Body of pancreas (tissue), 4 donors: Measurements from ENCODE around the gene MEOX1. TPM values are rescaled to one million over a fixed set of nuclear protein-coding genes. Genes with fewer than 3 reads are reported as not detected.

ENCODE experiments used
- ATAC-seq: fragments of 150-250 bp; one replicate; pipeline ENCODE4 v1.9.1; 2016
- DNase-seq, 4 donors: peaks; one replicate each; pipeline ENCODE4 v3.0.0-alpha.2; 2019
- H3K27ac ChIP-seq, 4 donors: fragments of 200-600 bp; sonication (generic); 1 replicate in 3 of 4; 2 replicates in 1 of 4; pipeline versions ENCODE4 v1.5.1 to v1.6.1; 2016 to 2019; ENCODE audit warnings: mild to moderate bottlenecking in 1 of 4, mixed read lengths in 1 of 4, moderate library complexity in 1 of 4
- H3K27me3 ChIP-seq, 2 donors: fragments of 200-600 bp; sonication (generic); one replicate each; pipeline ENCODE4 v1.6.0; 2016; ENCODE audit warnings: mild to moderate bottlenecking in 1 of 2
- H3K36me3 ChIP-seq, 2 donors: fragments of 200-600 bp; sonication (generic); replicated peaks in 1 of 2; 2 replicates each; pipeline ENCODE4 v1.5.1; 2016; ENCODE audit warnings: low read depth in 2 of 2; ENCODE audit not compliant: insufficient read depth in 1 of 2
- H3K4me1 ChIP-seq: fragments of 200-600 bp; sonication (generic); one replicate; pipeline ENCODE4 v1.6.0; 2016
- H3K4me3 ChIP-seq, 2 donors: fragments of 200-600 bp; sonication (generic); 1 replicate in 1 of 2; 2 replicates in 1 of 2; pipeline ENCODE4 v1.5.1; 2016 to 2019
- H3K9me3 ChIP-seq, 3 donors: fragments of 200-600 bp; sonication (generic); 1 replicate in 2 of 3; 2 replicates in 1 of 3; pipeline ENCODE4 v1.5.1; 2016
- CTCF ChIP-seq, 7 experiments: fragments of 450-650 bp in 4 of 7; fragments of 200-600 bp in 3 of 7; sonication (generic) in 3 of 7; IDR thresholded peaks; one replicate each; pipeline ENCODE4 v1.5.1; 2016 to 2019; ENCODE audit warnings: antibody characterized with exemption in 7 of 7
- POLR2A ChIP-seq, 3 donors: fragments of 450-650 bp; IDR thresholded peaks; one replicate each; pipeline ENCODE4 v1.6.1; 2016; ENCODE audit warnings: antibody characterized with exemption in 3 of 3, mild to moderate bottlenecking in 2 of 3
- WGBS, 2 donors: methylation state at CpG; one replicate each; pipeline ENCODE4 v1.1.5; 2017; 5-methylcytosine and 5-hydroxymethylcytosine counted together
- intact Hi-C: fragments of 100-400 bp; cut with DNase I; formaldehyde crosslinking; loops from one replicate; pipeline ENCODE4 v1.15.1; 2023
- total RNA-seq, 2 donors: library from RNA; depleted of rRNA; stranded (reverse); fragments of >200 nt; gene quantifications; one replicate each; pipeline ENCODE4 v1.1.0, GENCODE V29; 2016

Gene MEOX1
- total RNA-seq, 2 donors from 2014 or later, result 0.52 to 2.3 TPM

- H3K36me3 ChIP-seq, result no peaks in the 10 kb centered on the region
- DNase-seq, result no peak
- 59 to 84% methylated on average over 1 of the region's 1 CpG for WGBS, 2 donors
- no peak for ATAC-seq
- no peaks in the 10 kb centered on the region for H3K4me1 ChIP-seq
- peak overlapping the region in 2 of 4 donors; percentile 12 to 49 for H3K27ac ChIP-seq
- no peaks in the 10 kb centered on the region for H3K9me3 ChIP-seq
- TF ChIP-seq CTCF (IDR thresholded peaks at IDR 0.05), result no peak
- no peak for TF ChIP-seq POLR2A (IDR thresholded peaks at IDR 0.05)
- H3K27me3 ChIP-seq, result no peaks in the 10 kb centered on the region
- H3K4me3 ChIP-seq, result no peak overlapping the region
- intact Hi-C loops, result no loop called here
Observed at GRCh38 chr17:43670645-43671030, 8.9 kb upstream of the MEOX1 start.

GRCh38 chr17:43669971-43670644 lies 8.4 kb upstream of the MEOX1 start:
- intact Hi-C loops, result no loop called here
- DNase-seq (peak in 3 of 4 donors; percentile 13 to 52 (median 47)), ATAC-seq (no peak)
- Histone ChIP-seq H3K36me3 (no peaks in the 10 kb centered on the region), H3K27ac (peak overlapping the region in 2 of 4 donors; percentile 12 to 49), H3K9me3 (no peaks in the 10 kb centered on the region), H3K4me1 (no peaks in the 10 kb centered on the region), H3K4me3 (no peak overlapping the region), H3K27me3 (no peaks in the 10 kb centered on the region)
- no peak for TF ChIP-seq POLR2A (IDR thresholded peaks at IDR 0.05)
- no peak for TF ChIP-seq CTCF (IDR thresholded peaks at IDR 0.05)
- 37 to 56% methylated on average over 9 to 10 of the region's 10 CpGs for WGBS, 2 donors

- no peak for ATAC-seq
Observed at GRCh38 chr17:43667947-43668348, 6.2 kb upstream of the MEOX1 start.

GRCh38 chr17:43667506-43667905 lies 5.8 kb upstream of the MEOX1 start:
- 73 to 79% methylated on average over 4 to 7 of the region's 7 CpGs for WGBS, 2 donors
- ATAC-seq (no peak), DNase-seq (no peak)
- H3K27me3 ChIP-seq, result no peaks in the 10 kb centered on the region
- intact Hi-C loops, result no loop called here
- no peaks in the 10 kb centered on the region for H3K9me3 ChIP-seq
- no peaks in the 10 kb centered on the region for H3K4me1 ChIP-seq
- TF ChIP-seq CTCF (IDR thresholded peaks at IDR 0.05) (no peak), POLR2A (IDR thresholded peaks at IDR 0.05) (no peak)
- no peaks in the 10 kb centered on the region for H3K36me3 ChIP-seq
- no peak overlapping the region for H3K4me3 ChIP-seq
- H3K27ac ChIP-seq, result no peak overlapping the region

More at GRCh38 chr17:43667947-43668348, 6.2 kb upstream of the MEOX1 start:
- Histone ChIP-seq H3K27me3 (no peaks in the 10 kb centered on the region), H3K4me3 (no peak overlapping the region), H3K36me3 (no peaks in the 10 kb centered on the region), H3K4me1 (no peaks in the 10 kb centered on the region), H3K27ac (no peak overlapping the region), H3K9me3 (no peaks in the 10 kb centered on the region)
- DNase-seq, result no peak
- intact Hi-C loops, result no loop called here
- TF ChIP-seq CTCF (IDR thresholded peaks at IDR 0.05) (no peak), POLR2A (IDR thresholded peaks at IDR 0.05) (no peak)
- 47 to 60% methylated on average over 3 of the region's 3 CpGs for WGBS, 2 donors

GRCh38 chr17:43665937-43666236 lies 4.2 kb upstream of the MEOX1 start:
- ATAC-seq, result no peak
- WGBS, 2 donors, result 78 to 97% methylated on average over 3 to 4 of the region's 4 CpGs
- Histone ChIP-seq H3K36me3 (no peaks in the 10 kb centered on the region), H3K9me3 (no peaks in the 10 kb centered on the region), H3K4me3 (no peak overlapping the region), H3K27ac (no peak overlapping the region), H3K4me1 (no peaks in the 10 kb centered on the region), H3K27me3 (no peaks in the 10 kb centered on the region)
- TF ChIP-seq POLR2A (IDR thresholded peaks at IDR 0.05) (no peak), CTCF (IDR thresholded peaks at IDR 0.05) (no peak)
- intact Hi-C loops, result no loop called here
- DNase-seq, result no peak
